ENCODE data around the gene SYT1. TPM values are rescaled to one million over a fixed set of nuclear protein-coding genes. Genes with fewer than 3 reads are reported as not detected.

Gene SYT1
- total and polyA plus RNA-seq, 2 of the 4 experiments (the other 2 are of a cell fraction): 2.8 to 3.0 TPM

DNA sequence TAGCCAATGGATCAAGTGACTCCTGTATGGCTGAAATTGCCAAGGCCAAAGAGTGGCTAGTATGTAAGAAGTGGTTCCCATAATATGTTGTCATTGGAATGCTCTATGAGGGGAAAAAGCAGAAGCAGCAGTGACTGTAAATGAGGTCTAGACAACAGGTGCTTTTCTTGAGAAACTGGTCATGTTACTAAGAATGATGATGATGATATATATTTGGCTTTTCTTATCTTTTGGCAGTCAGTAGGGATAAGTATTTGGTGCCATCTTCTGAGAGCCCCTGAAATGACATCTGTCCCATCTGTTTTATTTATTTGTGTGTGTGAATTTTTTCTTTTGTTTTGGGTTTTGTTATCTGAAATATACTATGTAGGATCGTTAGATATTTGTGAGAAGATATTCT lies 141.7 kb downstream of the SYT1 start:
- no peak overlapping the region for H3K4ac ChIP-seq (ENCODE audit: low read depth, low read length)
- dilution Hi-C loops (cut with HindIII; ENCODE audit: low sequenced_read_pairs, unreplicated experiment) (no loop called here), intact Hi-C loops (cut with micrococcal nuclease) (loop anchor here (5.0 to 10.0 kb wide), 2 partner anchors 534 to 612 kb away; no protein-coding TSS in a partner anchor), in situ Hi-C loops (cut with MboI; ENCODE audit: low sequenced_read_pairs) (no loop called here)
- H3K4me2 ChIP-seq (ENCODE audit: low read depth, low read length): no peak overlapping the region
- CTCF ChIA-PET: interaction anchor here (0.6 kb wide), 1 partner anchor 62 kb away, joined by 3 read pairs; no protein-coding TSS in a partner anchor
- H3K23ac ChIP-seq (ENCODE audit: low read depth, low read length): no peak overlapping the region
- ATAC-seq (ENCODE audit: low read depth) (no peak), DNase-seq (peak; percentile 21)
- BruUV-seq (replicated peaks): no TSS peak
- H3K9me3 ChIP-seq (ENCODE audit: control insufficient read depth, insufficient read depth, low read length): no peaks in the 10 kb centered on the region
- H4K91ac ChIP-seq (ENCODE audit: insufficient read depth, low read depth, low read length): no peak overlapping the region
- TF ChIP-seq ELK1 (IDR thresholded peaks at IDR 0.05; ENCODE audit: borderline replicate concordance, low read depth, low read length): no peak
- TF ChIP-seq CTCF (conservative IDR thresholded peaks at IDR 0.05; ENCODE audit: low read depth, low read length): peak; percentile 51
- TF ChIP-seq CHD1 (IDR thresholded peaks at IDR 0.05; ENCODE audit: low read depth, low read length): no peak
- no peak for TF ChIP-seq FOS (IDR thresholded peaks at IDR 0.05; ENCODE audit: low read depth, low read length)
- TF ChIP-seq SMC3 (IDR thresholded peaks at IDR 0.05; ENCODE audit: low read depth, low read length): peak; percentile 37
- TF ChIP-seq MAZ (IDR thresholded peaks at IDR 0.05; ENCODE audit: borderline replicate concordance, low read depth, low read length): no peak
- TF ChIP-seq NFE2L2 (IDR thresholded peaks at IDR 0.05; ENCODE audit: low read depth, low read length): no peak
- no peak for TF ChIP-seq RFX5 (IDR thresholded peaks at IDR 0.05; ENCODE audit: low read depth, low read length)
- TF ChIP-seq RAD21 (IDR thresholded peaks at IDR 0.05; ENCODE audit: low read length): peak; percentile 63
- TF ChIP-seq, protein P1, sequence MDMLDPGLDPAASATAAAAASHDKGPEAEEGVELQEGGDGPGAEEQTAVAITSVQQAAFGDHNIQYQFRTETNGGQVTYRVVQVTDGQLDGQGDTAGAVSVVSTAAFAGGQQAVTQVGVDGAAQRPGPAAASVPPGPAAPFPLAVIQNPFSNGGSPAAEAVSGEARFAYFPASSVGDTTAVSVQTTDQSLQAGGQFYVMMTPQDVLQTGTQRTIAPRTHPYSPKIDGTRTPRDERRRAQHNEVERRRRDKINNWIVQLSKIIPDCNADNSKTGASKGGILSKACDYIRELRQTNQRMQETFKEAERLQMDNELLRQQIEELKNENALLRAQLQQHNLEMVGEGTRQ (IDR thresholded peaks at IDR 0.05; ENCODE audit: low read depth, low read length): no peak
- TF ChIP-seq MAFK (IDR thresholded peaks at IDR 0.05; ENCODE audit: low read depth, low read length): no peak
- no peak for TF ChIP-seq CEBPB (IDR thresholded peaks at IDR 0.05; ENCODE audit: low read depth, low read length)
- TF ChIP-seq MXI1 (IDR thresholded peaks at IDR 0.05; ENCODE audit: borderline replicate concordance, low read depth, low read length): no peak
- no peak overlapping the region for H2BK120ac ChIP-seq (ENCODE audit: low read depth, low read length)
- H3K27ac ChIP-seq (ENCODE audit: insufficient read depth, low read length): no peak overlapping the region
- H3K4me3 ChIP-seq (ENCODE audit: insufficient read depth, low read depth, low read length): no peak overlapping the region
- H3K9me1 ChIP-seq (ENCODE audit: insufficient read depth, low read length): no peaks in the 10 kb centered on the region
- H2AFZ ChIP-seq (replicated peaks; ENCODE audit: low read length, poor library complexity): no peak overlapping the region
- H2AK9ac ChIP-seq (replicated peaks; ENCODE audit: low read depth, low read length, poor library complexity): no peak overlapping the region
- POLR2A ChIA-PET (ENCODE audit: unreplicated experiment): no interaction called here
- no peak overlapping the region for H2BK20ac ChIP-seq (ENCODE audit: low read depth, low read length)
- H3K9ac ChIP-seq (ENCODE audit: low read depth, low read length): no peak overlapping the region
- H3K36me3 ChIP-seq (ENCODE audit: control insufficient read depth, insufficient read depth, low read length): no peaks in the 10 kb centered on the region
- no peaks in the 10 kb centered on the region for H3K27me3 ChIP-seq (ENCODE audit: control insufficient read depth, insufficient read depth, low read length)
- H3K18ac ChIP-seq (ENCODE audit: low read depth, low read length): no peak overlapping the region
- H4K5ac ChIP-seq (ENCODE audit: low read depth, low read length): no peak overlapping the region
- no CpG with 5 or more reads among the region's 1 CpG for WGBS, 2 experiments (ENCODE audit: extremely low coverage in 2 of 2, insufficient read length in 1 of 2)
- no peak overlapping the region for H4K8ac ChIP-seq (ENCODE audit: low read depth in 2 of 2, low read length in 2 of 2)
- H3K79me1 ChIP-seq (ENCODE audit: low read depth in 1 of 2, low read length in 2 of 2): no peaks in the 10 kb centered on the region
- no peak overlapping the region for H3K56ac ChIP-seq (ENCODE audit: extremely low read depth, insufficient read depth, low read length)
- H3K4me1 ChIP-seq (ENCODE audit: control insufficient read depth, insufficient read depth, low read length): no peaks in the 10 kb centered on the region
- no peaks in the 10 kb centered on the region for H4K20me1 ChIP-seq (ENCODE audit: insufficient read depth, low read length)
- no peak overlapping the region for H3K14ac ChIP-seq (replicated peaks; ENCODE audit: low read depth, low read length)
- no peak overlapping the region for H2AK5ac ChIP-seq (ENCODE audit: low read depth, low read length)
- H2BK5ac ChIP-seq (ENCODE audit: low read depth, low read length, poor library complexity, severe bottlenecking): no peak overlapping the region
- H2BK15ac ChIP-seq (ENCODE audit: low read depth, low read length): no peak overlapping the region
